GM19043 (cell line): ENCODE results near the gene TH.

Experiments
- ATAC-seq: cut with Tn5 transposase; IDR thresholded peaks from one replicate; pipeline ENCODE4 v1.9.1; 2021; ENCODE audit warnings: low read depth; ENCODE audit not compliant: unreplicated experiment

TH gene

DNA sequence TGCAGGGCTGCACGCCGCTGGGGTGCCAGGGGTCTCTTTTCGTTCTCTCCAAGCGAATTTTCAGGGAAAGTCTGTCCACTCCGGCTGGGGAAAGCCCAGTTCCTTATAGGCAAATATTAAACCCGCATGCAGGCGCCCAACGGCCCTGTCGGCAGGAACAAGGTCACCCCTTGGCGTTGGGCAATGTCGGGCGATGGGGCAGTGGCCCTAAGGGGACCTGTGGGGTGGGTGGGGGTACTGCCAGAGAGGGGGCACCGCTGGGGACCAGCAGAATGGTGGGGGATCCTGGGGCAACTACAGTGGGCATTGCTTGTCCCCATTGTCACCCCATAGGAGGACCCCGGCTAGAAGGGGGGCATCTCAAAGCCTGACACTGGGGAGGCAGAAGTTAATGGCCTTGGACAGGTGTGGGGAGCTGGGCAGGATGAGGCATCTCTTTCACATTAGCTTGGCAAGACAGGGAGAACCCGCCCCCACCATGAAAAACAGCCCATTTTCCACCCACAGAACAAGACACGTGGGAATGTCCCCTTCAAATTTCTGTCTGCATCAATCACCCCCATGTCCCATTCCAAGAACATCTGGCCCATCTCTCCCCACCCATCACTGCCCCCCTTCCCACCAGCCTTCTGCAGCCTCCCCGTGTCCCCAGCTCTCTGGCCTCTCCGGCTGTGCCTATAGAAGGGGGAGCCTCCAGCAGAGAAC is 26.9 kb downstream of the TH start:
- ATAC-seq, result no peak

DNA sequence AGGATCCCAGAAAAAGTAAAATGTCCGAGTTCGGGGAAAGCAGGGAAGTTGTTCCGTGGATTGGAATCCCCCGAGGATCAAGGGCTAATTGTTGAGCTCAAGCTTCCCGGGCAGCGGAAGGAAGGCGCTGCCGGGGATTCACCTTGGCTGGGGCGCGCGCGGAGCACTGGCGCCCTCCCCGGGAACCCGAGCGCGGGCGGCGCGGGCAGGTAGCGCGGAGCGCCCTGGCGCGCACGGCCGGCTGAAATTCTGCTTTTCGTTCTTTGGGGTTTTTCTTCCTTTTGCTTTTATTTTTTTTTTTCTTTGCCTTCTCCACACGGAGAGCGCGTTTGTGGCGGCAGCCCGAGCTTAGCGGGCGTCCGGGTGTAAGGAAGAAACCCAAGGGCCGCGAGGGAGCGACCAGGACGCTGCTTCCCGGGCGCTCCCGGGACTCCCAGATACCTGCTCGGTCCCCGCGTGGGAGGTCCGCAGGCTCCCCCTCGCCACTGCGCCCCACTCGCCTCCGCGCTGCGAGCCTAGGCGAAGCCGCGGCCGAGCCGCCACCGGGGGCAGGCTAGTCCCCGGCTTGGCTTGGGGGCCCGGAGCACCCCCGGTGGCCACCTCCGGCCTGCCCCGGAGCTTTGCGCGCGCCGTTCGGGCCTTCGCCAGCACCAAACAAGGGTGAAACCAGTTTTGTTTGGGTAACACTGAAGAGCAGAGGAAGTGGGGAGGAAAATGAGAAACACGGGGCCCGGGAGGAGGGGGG is 27.6 kb downstream of the TH start:
- no peak for ATAC-seq

DNA sequence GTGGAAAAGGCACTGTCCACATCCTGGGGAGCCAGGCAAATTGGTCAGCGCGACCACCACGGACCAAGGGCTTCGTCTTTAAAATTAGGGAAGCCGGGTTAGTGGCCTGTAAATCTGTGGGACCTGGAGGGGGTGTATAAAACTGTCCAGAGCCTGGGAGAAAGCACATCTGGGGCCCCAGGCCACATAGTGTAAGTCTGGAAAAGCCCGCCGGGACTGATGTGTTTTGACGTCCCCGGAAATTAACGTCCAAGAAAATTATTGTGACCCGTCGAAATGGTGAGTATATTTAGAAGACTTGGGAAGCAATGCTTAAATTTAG is 28.2 kb downstream of the TH start:
- ATAC-seq, result no peak

DNA sequence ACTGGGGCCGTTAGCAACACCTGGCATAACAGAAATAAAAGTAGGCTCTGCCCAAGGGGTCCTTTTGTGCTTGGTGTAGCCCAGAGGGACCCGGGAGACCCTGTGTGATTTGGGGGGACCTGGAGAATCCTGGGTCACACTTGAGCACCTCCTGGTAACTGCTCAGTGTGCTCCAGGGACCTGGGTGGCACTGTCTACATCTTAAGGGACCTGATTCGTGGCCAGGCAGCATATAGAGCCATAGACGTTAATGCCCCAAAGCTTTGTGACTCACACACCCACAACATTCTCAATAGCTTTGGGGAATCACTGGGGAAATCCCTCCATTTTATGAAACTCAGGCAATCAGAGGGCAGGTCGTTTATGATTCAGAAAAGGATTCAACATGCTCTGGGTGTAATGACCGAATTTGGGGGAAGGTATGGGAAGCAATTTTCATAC is 28.8 kb downstream of the TH start:
- ATAC-seq, result no peak

GRCh38 chr11:2142300-2142759 is 29.3 kb downstream of the TH start:
- no peak for ATAC-seq

DNA sequence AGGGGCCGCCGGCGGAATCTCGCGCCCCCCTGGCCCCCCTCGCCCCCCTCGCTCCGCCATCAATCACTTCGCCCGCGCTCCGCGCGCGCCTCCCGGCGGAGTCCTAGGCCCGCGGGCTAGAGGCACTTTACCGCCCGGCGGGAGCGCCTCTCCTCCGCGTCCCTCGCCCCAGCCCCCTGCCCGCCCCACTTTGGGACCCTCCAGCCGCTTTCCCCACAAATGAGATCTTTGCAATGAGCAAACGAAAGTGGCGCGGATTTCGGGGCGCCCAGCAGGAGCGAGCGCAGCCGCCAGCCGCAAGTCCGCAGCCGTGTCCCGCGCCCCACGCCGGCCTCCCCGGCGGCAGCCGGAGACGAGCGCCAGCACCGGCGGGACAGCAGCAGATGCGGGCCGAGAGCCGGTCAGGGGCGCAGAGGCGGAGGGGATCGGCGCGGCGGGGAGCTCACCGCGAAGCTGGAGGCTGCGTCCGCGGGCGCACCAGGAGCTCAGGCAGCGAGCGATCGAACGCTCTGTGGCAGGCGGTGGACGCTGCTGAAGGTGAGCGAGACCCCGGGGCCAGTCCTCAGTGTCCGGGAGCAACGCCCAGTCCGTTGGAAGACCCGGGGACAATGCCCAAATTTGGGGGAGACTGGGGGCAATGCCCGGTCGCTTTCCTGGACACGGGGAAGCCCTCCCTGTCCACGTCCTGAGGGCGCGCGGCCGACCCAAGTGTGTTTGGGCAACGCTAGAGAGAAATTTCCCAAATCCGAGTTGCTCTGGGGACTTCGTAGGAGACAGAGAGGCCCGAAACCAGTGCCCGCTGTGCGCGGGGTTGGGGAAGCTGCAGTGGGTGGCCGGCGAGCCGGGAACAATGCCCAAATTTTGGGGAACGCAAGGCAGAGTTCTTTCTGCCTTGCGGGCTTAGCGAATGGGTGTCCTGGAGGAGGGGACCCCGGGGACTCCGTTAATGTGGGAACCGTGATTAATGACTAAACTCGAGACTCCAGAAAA is 30.9 kb downstream of the TH start:
- no peak for ATAC-seq

GRCh38 chr11:2139621-2140337 is 31.8 kb downstream of the TH start:
- ATAC-seq, result no peak

DNA sequence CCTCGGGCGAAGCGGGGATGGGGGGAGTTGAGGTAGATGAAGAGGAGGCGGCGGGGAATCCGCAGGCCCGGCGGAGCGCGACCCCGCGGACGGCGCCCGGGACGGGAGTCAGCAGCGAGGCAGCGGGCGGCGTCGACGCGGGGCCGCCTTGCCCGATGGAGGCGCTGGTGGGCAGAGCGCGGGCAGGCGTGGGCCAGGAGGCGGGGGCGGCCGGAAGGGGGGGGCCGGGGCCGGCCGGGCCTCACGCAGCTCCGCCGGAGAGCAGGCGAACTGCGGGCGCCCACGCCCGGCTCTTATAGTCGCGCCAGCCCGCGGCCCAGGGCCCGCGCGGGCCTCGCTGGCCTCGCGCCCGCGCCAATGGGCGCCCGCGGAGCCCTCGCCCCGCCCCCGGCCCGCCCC is 32.5 kb downstream of the TH start, which contains the start of gene IGF2:
Gene IGF2, minus strand, starts transcription at position 267 of the 399 bp plus-strand sequence. CDS start 3,866 bp downstream, outside the sequence.
- no peak for ATAC-seq

- no peak for ATAC-seq
Observed at GRCh38 chr11:2138431-2139122, 33.0 kb downstream of the TH start.

GRCh38 chr11:2138068-2138430 is 33.6 kb downstream of the TH start:
- no peak for ATAC-seq

- ATAC-seq, result no peak
Observed at GRCh38 chr11:2137202-2138067, 34.2 kb downstream of the TH start.

GRCh38 chr11:2136952-2137201 is 34.7 kb downstream of the TH start:
- ATAC-seq, result no peak

DNA sequence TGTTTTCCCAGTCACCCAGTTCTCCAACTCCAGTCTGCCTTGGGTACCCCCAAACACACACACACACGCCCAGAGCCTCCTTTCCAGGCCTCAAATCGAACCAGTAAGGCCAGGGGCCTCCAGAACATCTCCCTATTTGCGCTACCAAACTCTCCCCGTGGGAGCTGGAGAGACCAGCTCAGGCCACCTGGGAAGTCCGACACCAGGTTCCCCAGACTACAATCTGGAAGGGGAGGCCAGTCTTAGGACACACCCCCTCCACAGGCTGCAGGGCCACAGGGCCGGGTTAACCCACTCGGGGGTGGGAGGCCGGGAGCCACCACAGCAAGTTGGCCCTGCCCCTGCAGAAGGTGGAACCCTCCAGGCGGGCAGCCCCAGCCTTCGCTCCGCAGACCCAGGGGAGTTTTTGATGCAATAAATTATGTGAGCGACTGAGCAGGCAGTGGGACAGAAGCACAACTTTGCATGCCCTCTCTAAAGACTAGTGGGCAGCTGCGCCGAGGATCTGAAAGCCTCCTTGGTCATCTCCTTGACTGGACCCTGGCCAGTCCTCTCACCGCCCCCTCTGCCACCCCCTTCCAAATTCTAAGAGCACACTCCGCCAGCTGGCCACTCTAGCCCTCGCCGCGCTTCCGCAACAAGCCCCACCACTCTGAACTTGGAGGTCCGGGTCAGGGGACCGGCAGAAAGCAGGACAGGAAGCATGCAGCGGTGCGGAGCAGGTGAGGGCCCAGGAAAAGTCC is 35.2 kb downstream of the TH start:
- no peak for ATAC-seq

DNA sequence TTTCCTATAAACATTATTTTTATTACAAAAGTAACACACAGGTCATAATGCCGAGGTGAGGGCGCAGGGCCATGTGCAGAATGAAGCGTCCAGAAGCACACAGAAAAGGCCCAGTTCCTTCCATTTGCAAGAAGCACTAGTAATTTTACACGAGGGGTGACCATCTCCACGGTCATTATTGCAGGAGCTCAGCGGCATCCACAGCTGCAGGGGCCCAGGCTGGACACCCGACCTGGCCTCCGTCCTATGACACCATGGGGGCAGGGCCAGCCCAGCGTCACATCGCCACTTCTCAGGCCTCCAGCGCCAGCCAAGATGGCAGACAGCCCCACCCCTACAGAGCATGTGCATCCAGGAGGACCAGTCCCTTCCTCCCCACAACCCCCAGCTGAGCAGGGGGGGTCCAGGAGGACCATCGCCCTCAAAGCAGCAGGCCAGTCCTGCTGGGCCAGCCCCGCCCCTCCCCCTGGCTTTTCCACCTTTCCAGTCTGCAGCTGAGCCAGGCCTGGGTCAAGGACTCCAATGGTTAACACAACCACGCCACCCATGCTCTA is 35.9 kb downstream of the TH start:
- no peak for ATAC-seq

GRCh38 chr11:2135018-2135569 is 36.5 kb downstream of the TH start:
- no peak for ATAC-seq

GRCh38 chr11:2134022-2135010 is 37.3 kb downstream of the TH start:
- ATAC-seq, result no peak
